HK-2 (cell line): ENCODE data around the gene MSRB1.
A peak's percentile ranks its signal among the peaks of the same experiment; 100 is the strongest.

Experiments
- DNase-seq: peaks from one replicate; pipeline ENCODE4 v3.0.0-alpha.2; 2018; ENCODE audit not compliant: unreplicated experiment

Gene MSRB1, protein sequence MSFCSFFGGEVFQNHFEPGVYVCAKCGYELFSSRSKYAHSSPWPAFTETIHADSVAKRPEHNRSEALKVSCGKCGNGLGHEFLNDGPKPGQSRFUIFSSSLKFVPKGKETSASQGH

DNA sequence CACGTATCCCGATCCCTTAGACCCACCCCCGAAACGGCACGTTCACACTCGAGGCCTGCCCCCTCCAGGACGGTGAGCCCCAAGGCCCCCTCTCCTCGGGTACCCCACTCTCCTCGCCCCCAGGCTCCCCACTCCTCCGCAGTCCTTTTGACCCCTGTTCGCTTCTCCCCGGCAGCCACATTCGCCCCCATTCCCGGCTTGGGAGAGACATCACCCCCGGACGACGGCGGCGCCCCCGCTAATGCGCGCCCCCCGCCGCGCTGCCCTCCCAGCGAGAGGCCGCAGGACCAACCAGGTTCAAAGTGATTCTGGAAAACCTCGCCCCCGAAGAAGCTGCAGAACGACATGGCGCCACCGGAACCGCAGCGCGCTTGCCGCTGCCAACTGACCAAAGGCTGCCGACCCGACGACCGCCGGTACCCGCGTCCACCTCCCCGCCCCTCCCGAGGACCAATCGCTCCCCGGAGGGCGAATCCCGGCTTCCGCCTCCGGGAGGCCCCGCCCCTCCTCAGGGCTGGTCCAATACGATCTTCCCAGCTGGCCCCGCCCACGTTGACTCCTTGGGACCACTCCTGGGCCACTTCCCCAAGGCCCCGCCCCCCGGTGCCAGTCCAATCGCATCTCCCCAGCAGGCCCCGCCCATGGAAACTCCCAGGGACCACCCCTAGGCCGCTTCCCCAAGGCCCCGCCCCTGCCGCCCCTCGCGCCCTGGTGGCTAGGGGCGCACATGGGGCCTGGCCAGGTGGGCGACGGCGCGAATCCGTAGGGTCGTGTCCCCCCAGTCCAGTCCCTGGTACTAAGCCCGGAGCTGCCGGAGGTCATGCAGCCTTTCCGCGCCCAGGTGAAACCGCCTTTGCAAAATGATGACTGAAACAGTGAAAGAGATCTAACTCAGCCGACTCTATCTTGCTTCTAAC, at the start of gene MSRB1:
TSS of gene MSRB1 (minus strand) at position 390 of the 917 bp plus-strand sequence. CDS start at position 347, 43 bp downstream.
- peak; percentile 96 for DNase-seq

DNA sequence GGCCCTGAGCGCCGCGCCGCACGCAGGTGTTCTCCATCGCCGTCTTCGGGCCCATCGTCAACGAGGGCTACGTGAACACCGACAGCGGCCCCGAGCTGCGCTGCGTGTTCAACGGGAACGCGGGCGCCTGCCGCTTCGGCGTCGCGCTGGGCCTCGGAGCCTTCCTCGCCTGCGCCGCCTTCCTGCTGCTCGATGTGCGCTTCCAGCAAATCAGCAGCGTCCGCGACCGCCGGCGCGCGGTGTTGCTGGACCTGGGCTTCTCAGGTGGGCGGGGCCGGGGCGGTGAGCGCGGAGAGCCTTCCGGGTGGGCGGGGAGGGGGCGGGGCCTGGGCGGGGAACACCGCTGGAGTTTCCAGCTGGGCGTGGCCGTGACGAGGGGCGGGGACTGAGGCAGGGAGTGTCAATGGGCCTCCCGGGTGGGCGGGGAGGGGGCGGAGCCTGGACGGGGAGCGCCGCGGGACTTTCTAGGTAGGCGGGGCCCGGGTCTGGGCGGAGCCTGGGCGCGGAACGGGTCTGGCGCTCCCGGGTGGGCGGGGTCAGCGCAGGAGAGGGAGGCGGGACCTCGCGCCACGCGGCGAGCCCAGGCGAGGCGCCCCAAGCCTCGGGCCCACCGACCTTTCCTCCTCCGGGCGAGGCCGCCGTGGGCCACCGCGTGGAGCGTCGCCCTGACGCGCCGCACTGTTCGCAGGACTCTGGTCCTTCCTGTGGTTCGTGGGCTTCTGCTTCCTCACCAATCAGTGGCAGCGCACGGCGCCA, 49.1 kb upstream of the MSRB1 start:
- peak; percentile 98 for DNase-seq

DNA sequence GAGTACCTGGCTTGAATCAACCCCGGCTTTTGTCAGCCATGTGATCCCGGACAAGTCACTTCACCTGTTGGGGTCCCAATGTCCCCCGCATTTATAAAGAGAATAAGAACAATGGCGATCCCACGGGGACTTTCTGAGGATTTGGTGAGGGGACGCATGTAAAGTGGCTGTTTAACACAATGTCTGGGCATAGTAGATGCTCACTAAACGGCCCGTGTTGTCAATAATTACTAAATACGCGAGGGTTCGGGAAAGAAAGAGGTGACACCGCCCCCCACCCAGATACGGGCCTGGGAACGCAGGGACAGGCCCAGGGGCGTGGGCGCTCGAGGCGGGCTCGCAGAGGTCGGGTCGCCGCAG, 48.6 kb upstream of the MSRB1 start:
- DNase-seq: no peak

DNA sequence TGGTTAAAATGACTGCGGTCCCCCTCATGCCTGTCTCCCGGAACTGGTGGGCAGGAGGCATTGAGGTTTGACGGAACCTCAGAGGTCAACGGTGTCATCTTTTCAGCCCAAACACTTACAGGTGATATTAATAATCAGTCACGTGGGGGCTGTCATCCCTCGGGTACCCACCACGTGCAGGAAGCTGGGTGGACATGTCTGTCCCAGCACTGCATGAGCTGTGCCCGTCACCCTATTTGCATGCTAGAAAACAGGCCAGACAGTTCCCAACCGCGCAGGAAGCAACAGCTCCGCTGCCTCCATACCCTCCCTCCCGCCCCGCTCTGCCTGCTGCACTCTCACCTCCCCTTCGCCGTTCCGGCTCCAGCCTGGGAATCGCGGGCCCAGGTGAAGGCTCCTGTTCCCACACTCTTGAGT, 48.1 kb upstream of the MSRB1 start:
- no peak for DNase-seq

DNA sequence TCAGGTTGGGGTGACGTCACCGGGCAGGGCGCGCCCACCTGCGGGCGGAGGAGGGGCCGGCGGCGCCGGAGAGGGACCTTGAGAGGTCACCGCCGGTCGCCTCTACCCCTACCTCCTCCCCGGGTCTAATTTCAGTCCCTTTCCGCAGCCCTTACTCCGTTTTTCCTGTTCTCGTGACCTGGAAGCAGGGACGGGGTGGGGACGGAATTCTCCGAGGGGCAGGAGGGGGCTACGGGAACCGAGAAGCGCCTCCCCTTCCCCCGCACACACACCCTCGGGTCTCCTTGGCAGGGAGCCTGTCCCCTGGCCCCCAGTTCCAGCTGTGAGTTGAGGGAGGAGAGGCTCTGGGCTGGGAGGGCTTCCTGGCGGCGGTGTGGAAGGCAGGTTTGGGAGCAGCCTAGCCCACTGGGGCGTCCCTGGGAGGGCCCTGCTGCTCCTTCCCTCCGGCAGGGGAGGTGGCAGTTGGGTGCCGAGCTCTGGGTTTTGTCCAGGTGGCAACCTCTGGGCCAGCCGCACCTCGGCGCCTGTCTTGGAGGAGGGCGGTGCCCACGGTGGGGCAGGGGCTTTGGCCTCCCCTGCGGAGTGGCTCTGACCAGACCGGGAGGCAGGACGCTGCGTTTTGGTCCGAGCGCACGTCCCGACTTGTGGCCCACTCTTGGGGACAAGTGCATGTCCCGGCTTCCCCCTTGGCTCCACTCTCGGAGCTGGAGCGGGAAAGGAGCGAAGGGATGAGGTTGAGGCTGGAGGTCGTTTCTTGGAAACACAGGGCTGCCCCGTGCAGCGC, 47.5 kb upstream of the MSRB1 start:
- no peak for DNase-seq

DNA sequence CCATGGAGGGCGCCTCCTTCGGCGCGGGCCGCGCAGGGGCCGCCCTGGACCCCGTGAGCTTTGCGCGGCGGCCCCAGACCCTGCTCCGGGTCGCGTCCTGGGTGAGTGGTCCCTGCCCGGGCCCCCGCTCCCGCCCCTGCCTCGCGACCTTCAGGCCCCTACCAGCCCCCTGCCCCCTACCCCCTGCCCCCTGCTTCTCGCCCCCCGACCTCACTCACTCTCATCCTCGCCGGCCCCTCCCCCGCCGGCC, 47.0 kb upstream of the MSRB1 start:
- DNase-seq: no peak

DNA sequence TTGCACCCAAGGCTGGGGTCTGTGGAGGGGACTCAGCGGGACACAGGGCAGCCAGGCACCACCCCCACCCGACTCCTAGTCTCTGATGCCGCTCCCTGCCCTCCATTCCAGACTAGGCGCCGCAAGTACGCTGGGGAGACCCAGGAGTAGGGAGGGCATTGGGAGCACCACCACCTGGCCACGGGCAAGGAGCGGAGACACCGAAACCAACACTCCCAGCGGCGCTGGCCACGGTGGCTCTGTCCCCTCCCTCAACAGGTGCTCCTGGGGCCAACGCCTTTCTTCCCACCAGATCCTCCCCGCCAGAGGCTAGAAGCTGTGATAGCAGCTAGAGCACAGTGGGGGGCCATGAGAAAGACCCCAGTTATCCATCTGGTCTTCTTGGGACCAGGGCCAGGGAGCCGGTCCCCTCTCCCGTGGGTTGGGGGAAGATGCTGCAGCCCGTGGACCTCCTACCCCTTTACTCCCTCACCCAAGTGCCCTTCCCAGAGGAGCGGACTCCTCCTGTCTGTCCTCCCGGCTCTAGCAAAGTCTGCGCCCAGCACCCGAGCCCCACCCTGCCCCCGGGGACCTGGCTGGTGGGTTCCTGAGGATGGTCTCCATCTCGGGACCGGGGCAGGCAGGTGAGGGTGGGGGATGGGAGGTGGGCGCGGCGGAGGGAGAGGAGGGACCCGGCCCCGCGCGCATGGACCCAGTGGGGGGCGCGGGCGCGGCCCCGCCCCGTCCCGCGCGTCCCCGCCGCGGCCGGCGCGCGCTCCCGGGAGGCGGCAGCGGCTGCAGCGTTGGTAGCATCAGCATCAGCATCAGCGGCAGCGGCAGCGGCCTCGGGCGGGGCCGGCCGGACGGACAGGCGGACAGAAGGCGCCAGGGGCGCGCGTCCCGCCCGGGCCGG, 46.5 kb upstream of the MSRB1 start, which contains the start of gene SYNGR3:
TSS of gene SYNGR3 (plus strand) at position 762 of the 892 bp plus-strand sequence. CDS start 133 bp downstream, outside the sequence.
- DNase-seq: no peak

DNA sequence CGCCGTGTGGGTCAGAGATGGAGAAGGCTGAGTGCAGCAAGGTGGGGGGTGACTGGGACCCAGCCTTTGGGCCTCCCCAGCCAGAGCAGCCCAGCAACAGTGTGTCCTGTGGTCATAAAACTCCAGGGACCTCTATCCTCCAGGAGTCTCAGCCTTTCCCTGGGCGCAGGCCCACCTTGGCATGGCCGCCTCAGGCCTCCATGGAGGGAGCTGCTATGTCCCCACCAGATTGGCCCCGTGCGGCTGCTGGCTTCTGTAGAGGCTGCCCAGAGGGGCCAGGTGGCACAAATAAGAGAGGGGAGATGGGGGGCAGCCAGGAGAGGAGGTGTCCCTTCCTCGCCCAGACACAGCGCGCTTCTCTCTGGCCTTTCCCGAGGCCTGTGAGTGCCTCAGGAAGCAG, 44.2 kb upstream of the MSRB1 start:
- DNase-seq: no peak

DNA sequence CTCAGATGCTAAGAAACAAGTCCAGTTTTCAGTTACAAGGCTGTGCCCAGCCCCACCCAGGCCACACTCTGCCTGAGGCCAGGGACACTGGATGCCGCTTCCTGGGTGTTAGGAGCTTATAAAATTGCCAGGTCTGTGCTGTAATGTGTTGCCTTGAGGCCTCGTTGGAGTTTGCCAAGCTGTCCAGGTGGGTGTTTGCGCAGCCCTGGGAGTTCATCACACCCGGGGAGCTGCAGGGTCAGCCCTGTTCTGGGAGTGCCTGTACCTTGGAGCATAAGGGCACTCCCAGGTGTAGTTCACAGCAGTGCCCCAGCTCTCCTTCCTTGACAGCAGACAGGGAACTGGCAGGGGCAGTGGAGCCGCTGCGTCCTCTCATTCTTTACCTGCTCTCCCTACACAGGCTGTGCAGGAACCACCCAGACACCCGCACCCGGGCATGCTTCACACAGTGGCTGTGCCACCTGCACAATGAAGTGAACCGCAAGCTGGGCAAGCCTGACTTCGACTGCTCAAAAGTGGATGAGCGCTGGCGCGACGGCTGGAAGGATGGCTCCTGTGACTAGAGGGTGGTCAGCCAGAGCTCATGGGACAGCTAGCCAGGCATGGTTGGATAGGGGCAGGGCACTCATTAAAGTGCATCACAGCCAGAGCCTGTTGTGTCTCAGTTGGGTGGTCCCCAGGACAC, 42.6 kb upstream of the MSRB1 start:
- no peak for DNase-seq

DNA sequence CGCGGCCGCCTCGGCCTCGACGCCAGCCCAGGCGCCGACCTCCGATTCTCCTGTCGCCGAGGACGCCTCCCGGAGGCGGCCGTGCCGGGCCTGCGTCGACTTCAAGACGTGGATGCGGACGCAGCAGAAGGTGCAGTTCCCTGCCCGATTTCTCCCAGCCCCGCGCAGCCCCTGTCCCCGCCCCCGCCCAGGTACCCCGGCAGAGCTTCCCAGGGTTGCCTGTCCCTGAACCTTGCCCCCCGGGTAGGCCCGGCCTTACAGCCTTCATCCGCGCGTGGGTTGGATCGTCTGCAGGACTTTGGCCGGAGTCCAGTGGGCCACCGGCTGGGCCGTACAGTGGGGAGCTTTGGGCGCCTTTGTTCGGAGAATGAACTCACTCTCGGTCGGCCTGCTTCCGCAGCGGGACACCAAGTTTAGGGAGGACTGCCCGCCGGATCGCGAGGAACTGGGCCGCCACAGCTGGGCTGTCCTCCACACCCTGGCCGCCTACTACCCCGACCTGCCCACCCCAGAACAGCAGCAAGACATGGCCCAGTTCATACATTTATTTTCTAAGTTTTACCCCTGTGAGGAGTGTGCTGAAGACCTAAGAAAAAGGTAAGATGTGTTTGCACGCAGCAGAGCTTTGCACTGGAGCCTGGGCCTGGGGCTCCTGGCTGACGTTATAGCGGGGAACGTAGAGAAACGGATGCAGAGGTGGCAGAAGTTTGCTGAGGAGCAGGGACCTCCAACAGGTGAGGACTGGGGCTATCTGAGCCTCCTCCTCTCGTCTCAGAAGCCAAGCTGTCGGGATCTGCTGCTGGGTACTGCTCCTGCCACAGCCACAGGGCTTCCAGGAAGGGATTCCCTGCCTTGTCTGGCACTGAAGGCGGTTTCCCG, 41.6 kb upstream of the MSRB1 start:
- no peak for DNase-seq

DNA sequence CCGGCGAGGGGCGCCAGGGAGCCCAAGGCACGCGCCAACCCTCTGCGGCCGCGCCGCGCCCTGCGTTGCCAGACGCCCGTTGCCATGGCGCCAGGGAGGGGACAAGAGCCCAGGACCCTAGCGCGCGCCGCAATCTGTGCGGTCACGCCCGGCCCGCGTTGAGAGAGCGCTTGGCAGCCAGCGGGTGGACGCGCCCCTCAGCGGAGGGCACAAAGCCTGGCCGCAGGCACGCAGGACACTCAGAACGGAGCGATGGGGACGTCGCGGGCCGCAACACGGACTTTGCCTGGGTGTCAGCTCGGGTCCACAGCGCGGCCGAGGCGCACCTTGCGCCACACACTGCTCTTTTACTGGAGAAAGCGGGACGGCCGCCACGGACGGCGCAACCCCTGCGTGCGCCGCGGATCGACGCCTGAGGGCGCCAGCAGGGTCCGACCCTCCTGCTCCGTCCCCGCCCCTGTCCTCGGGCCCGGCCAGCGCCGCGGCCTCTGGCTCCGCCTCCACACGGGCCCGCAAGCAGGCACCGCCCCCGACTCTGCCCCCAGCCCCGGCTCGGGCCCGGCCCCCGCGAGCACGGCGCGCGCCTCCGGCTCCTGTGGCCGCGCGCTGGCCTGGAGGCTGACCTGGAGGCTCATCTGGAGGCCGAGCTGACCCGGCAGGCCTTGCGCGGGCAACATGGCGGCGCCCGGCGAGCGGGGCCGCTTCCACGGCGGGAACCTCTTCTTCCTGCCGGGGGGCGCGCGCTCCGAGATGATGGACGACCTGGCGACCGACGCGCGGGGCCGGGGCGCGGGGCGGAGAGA, 40.7 kb upstream of the MSRB1 start, which contains the start of gene GFER:
TSS of gene GFER (plus strand) at position 650 of the 803 bp plus-strand sequence. CDS start at position 676, 26 bp downstream.
- DNase-seq: peak; percentile 90

DNA sequence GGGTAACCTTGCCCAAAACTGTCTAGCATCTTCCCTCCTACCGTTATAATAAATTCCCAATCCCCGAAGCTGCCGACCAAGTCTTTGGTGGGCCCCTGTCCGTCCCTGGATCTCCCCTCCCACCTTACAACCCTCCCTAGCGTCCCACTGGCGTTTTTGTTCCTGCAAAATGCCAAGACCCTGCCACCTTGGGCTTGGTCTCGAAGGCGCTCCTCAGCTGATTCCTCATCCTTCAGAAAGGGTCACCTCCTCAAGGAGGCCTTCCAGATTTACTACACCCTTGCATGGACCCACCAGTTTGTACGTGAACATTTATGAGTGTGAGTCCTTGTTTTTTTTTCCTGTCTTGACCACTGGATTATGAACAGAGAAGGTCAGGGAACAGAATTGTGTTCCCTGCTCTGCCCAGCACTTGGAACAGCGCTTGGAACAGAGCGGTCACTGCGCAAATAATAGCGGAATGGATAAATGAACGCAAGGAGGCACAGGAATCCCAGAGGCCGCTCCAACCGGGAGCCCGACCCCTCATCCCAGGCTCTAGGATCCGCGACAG, 40.1 kb upstream of the MSRB1 start:
- DNase-seq: no peak

DNA sequence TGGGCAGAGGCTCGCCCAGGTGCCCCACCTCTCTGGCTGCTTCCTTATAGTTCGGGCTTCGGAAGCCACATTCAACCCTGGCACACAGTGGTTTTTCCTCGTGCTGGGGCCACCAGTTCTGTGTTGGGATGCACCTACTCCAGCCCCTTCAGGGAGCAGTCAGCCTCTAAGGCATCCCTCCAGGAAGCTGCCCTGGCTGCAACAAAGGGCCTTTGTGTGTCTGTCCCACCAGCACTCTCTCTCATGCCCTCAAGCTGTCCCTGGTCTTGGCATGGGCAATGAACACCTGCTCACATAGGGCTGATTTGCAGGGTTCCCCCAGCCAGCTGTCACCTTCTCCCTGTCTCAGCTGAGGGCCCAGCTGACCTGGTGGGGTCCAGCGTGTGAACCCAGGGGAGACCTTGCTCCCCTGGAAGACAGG, 39.0 kb upstream of the MSRB1 start:
- no peak for DNase-seq

DNA sequence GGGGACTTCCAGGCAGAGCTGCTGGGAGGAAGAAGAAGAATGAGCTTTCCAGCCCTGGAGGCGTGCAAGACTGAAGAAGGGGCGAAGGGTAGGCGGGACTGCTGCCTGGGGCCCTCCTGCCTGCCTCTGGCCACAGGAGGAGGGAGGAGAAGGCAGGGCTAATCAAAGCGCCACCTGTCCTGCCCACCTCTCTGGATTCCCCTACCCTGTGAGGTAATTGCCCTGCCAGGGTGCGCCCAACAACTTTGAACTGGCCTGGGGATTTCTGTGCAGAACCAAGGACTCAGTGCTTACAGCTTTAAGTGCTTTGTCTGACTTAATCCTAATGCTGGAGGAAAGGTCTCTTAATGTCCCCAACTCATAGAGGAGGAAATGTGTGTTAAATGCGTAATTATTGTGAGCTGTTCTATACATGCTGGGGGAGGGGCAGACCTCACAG, 38.4 kb upstream of the MSRB1 start, which contains the start of gene NOXO1:
TSS of gene NOXO1 (minus strand) at position 72 of the 439 bp plus-strand sequence. CDS start 290 bp downstream, outside the sequence.
- DNase-seq: no peak

DNA sequence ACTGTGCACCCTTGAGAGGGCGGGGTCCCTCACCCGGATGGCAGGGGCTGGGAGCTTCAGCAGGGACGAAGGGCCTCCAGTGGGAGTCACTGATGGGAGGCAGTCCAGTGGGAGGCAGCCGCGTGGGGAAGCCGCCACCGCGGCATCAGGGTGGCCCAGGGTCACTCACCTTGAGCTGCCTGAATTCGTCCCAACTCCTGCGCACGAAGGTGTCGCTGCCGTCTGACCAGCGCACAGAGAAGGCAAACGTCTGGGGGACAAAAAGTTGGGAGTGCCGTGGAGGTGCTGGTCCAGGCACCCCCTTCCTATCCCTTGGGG, 37.7 kb upstream of the MSRB1 start:
- no peak for DNase-seq

DNA sequence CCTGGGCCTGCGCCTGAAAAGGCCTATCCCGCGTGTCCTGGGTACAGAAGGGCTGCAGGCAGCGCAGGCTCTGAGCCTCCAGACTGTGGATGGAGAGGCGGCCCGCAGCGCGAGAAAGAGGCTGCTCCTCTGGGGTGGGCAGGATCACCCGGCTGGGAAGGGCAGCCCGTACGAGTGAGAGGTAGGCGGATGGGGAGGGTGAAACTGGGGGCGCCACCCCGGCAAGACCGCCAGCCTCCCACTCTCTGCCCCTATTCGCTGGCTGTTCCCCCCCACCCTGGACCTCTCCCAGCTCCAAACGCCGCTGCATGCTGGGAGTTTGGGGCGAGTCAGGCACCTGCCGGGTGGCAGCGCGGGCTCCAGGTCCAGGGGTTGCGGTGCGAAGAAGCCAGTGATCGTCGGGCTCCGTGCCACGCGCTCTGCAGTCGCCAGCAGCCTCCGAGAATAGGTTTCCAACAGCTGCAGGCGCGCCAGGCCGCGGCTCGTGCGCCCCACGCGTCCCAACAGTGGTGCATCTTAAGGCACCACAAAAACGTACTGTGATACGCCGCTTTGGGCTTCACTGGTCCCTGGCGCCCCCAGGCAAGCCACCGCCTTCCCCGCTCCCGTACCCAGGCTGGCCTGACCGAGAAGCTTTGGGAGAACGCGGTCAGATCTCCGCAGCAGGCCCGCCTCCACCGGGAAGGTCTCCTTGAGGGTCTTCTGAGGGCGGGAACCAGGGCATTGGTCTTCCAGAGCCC, 37.2 kb upstream of the MSRB1 start:
- no peak for DNase-seq

DNA sequence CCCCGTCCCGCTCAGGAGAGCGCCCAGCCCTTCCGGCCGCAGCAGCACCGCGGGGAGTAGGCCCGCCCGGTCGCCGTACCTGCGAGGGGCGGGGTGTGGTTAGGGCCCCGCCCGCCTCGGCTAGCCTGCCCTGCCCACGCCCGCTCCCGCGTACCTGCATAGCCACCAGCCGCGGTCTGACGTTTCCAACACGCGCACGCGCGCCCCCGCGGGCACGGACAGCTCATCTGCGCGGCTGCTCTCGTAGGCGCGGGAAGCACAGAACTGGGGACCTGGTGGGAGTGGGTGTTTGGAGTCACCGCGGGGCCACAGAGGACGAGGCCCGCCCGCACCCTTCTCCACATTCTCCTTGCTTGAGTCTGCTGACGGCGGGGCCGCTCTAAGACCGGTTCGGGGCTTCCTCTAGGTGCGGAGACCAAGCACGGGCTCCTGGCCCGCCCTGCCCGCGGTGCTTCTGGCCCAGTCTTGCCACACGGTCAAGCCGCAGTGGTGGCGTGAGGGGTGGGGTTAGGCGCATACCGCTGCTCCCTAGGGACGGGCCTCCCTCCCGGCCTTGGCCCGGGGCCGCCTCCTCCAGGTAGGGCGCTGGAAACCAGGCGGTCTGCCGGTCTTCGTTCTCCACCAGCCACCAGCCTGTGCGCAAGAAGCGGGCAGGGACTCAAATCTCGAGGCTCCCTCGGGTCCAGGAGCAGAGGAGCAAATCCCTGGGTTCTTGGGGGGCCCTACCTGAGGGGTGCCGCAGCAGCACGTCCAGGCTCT, 36.5 kb upstream of the MSRB1 start:
- DNase-seq: no peak
